ENCODE measurements around the gene GNS. TPM values are rescaled to one million over a fixed set of nuclear protein-coding genes. Genes with fewer than 3 reads are reported as not detected.

The GNS gene
- total RNA-seq, 4 donors from 2014 or later: 131 to 204 (median 172) TPM

GRCh38 chr12:64790166-64790565, 31.0 kb upstream of the GNS start:
- TF ChIP-seq CTCF (IDR thresholded peaks at IDR 0.05): no peak
- no peak for ATAC-seq (ENCODE audit: low FRiP score)
- no peak for DNase-seq (ENCODE audit: low spot score)

GRCh38 chr12:64785838-64786237, 26.6 kb upstream of the GNS start:
- TF ChIP-seq CTCF (IDR thresholded peaks at IDR 0.05): no peak
- no peak for DNase-seq (ENCODE audit: low spot score)
- no peak for ATAC-seq (ENCODE audit: low FRiP score)

- no peak for ATAC-seq (ENCODE audit: low FRiP score)
Observed at GRCh38 chr12:64782191-64782876, 23.1 kb upstream of the GNS start.

GRCh38 chr12:64781280-64782190, 22.3 kb upstream of the GNS start:
- DNase-seq (ENCODE audit: low spot score): no peak
- peak; percentile 42 for ATAC-seq (ENCODE audit: low FRiP score)
- no peak for TF ChIP-seq CTCF (IDR thresholded peaks at IDR 0.05)

More at GRCh38 chr12:64782191-64782876, 23.1 kb upstream of the GNS start:
- no peak for TF ChIP-seq CTCF (IDR thresholded peaks at IDR 0.05)
- DNase-seq (ENCODE audit: low spot score): no peak

GRCh38 chr12:64780531-64781279, 21.5 kb upstream of the GNS start:
- no peak for DNase-seq (ENCODE audit: low spot score)
- TF ChIP-seq CTCF (IDR thresholded peaks at IDR 0.05): no peak
- ATAC-seq (ENCODE audit: low FRiP score): peak; percentile 87

- no peak for DNase-seq (ENCODE audit: low spot score)
- peak; percentile 50 for ATAC-seq (ENCODE audit: low FRiP score)
- no peak for TF ChIP-seq CTCF (IDR thresholded peaks at IDR 0.05)
Observed at GRCh38 chr12:64780132-64780530, 20.9 kb upstream of the GNS start.

Measured in omental fat pad (tissue), 4 donors.